Upper lobe of left lung (tissue), 4 donors: ENCODE data around the gene ADGRD1.

Source experiments
- CTCF ChIP-seq, 6 experiments: fragments of 450-650 bp in 4 of 6; fragments of 200-600 bp in 2 of 6; sonication (generic) in 2 of 6; IDR thresholded peaks; one replicate each; pipeline ENCODE4 v1.5.1; 2016 to 2019; ENCODE audit warnings: antibody characterized with exemption in 6 of 6
- EP300 ChIP-seq, 4 donors: sonication (generic); formaldehyde crosslinking; IDR thresholded peaks; one replicate each; pipeline ENCODE4 v1.5.1; 2017; ENCODE audit warnings: antibody characterized with exemption in 4 of 4, control low read depth in 2 of 4

DNA sequence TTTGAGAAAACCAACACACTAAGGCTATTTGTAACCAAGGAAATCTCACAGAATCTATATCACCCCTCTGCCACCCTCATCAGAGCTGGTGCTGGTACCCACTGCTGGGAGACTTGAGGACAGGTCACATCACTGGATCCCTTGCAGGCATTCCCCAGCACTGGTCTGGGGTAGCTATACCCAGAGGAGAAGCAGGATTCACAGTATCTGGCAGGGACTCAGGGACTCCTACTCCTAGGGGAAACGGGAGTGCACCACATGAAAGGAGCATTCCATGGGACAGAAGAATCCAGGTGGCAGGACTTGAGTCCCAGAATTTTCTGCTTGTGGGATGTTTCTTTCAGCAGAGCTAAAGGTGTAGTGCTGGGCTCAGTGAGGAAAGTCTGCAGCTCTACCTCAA, 223.2 kb downstream of the ADGRD1 start:
- no peak for TF ChIP-seq EP300 (IDR thresholded peaks at IDR 0.05)
- no peak for TF ChIP-seq CTCF (IDR thresholded peaks at IDR 0.05)
